PC-3 (cell line): ENCODE results near the gene FEZF1. TPM values are rescaled to one million over a fixed set of nuclear protein-coding genes. Genes with fewer than 3 reads are reported as not detected.

ENCODE experiments used
- ATAC-seq: fragments of 200-7000 bp; cut with Tn5 transposase; 2 replicates; pipeline ENCODE4 v1.9.1; 2020; ENCODE audit warnings: mild to moderate bottlenecking, moderate library complexity
- BruUV-seq: library from RNA; stranded (reverse); fragments of 400-500 nt; replicated peaks from 2 replicates; lab custom pipeline; 2021; lab: Mats Ljungman, UMichigan
- CTCF ChIA-PET: fragments of 300-600 bp; sonication (Branson Sonifier 250); formaldehyde crosslinking; loops from one replicate; lab custom pipeline; 2022; ENCODE audit warnings: antibody characterized with exemption; lab: Charles Lee
- POLR2A ChIA-PET: fragments of 300-600 bp; sonication (Branson Sonifier 250); formaldehyde crosslinking; loops from one replicate; lab custom pipeline; 2022; ENCODE audit warnings: antibody characterized with exemption; ENCODE audit not compliant: unreplicated experiment; lab: Charles Lee
- DNase-seq: peaks from one replicate; pipeline ENCODE4 v3.0.0-alpha.2; 2015
- H2AFZ ChIP-seq: fragments of 300-600 bp; sonication (generic); 2 replicates; pipeline ENCODE4 v1.6.0; 2016; ENCODE audit warnings: antibody characterized with exemption, low read length
- H3F3A ChIP-seq: fragments of 300-600 bp; sonication (generic); one replicate; pipeline ENCODE4 v1.6.0; 2017; ENCODE audit warnings: antibody characterized with exemption, low read length, control low read depth, mild to moderate bottlenecking; ENCODE audit not compliant: unreplicated experiment
- H3K27ac ChIP-seq: fragments of 300-600 bp; sonication (generic); 2 replicates; pipeline ENCODE4 v1.5.1; 2016; ENCODE audit warnings: mild to moderate bottlenecking, low read length
- H3K27me3 ChIP-seq: fragments of 300-600 bp; sonication (generic); 2 replicates; pipeline ENCODE4 v1.6.1; 2016; ENCODE audit warnings: low read length, mixed read lengths
- H3K36me3 ChIP-seq: fragments of 300-600 bp; sonication (generic); 2 replicates; pipeline ENCODE4 v1.6.1; 2016; ENCODE audit warnings: low read depth, mixed run types, low read length, mixed read lengths
- H3K4me1 ChIP-seq: fragments of 300-600 bp; sonication (generic); 2 replicates; pipeline ENCODE4 v1.5.1; 2016; ENCODE audit warnings: low read length; ENCODE audit not compliant: insufficient read depth
- H3K4me2 ChIP-seq: fragments of 300-600 bp; sonication (generic); 2 replicates; pipeline ENCODE4 v1.6.0; 2016; ENCODE audit warnings: low read length
- H3K4me3 ChIP-seq: fragments of 300-600 bp; sonication (generic); 2 replicates; pipeline ENCODE4 v1.5.1; 2016; ENCODE audit warnings: mild to moderate bottlenecking, low read length, mixed read lengths
- H3K79me2 ChIP-seq: fragments of 300-600 bp; sonication (generic); 2 replicates; pipeline ENCODE4 v1.6.1; 2017; ENCODE audit warnings: low read length, mixed read lengths
- H3K9ac ChIP-seq: fragments of 300-600 bp; sonication (generic); 2 replicates; pipeline ENCODE4 v1.6.0; 2016; ENCODE audit warnings: mild to moderate bottlenecking, low read length
- H3K9me2 ChIP-seq: fragments of 300-600 bp; sonication (generic); replicated peaks from 2 replicates; pipeline ENCODE4 v1.6.1; 2016; ENCODE audit warnings: mixed run types, low read length, mixed read lengths
- H3K9me3 ChIP-seq: fragments of 300-600 bp; sonication (generic); 2 replicates; pipeline ENCODE4 v1.6.1; 2016; ENCODE audit warnings: low read length, mixed read lengths
- H4K20me1 ChIP-seq: fragments of 300-600 bp; sonication (generic); 2 replicates; pipeline ENCODE4 v1.6.1; 2016; ENCODE audit warnings: low read length, mixed read lengths
- CTCF ChIP-seq: fragments of 300-600 bp; sonication (generic); conservative IDR thresholded peaks from 2 replicates; pipeline ENCODE4 v1.5.1; 2017; ENCODE audit warnings: antibody characterized with exemption, low read depth, mild to moderate bottlenecking, low read length
- EZH2 ChIP-seq: fragments of 300-600 bp; sonication (generic); IDR thresholded peaks from one replicate; pipeline ENCODE4 v1.6.1; 2017; ENCODE audit warnings: antibody characterized with exemption, mild to moderate bottlenecking, low read length; ENCODE audit not compliant: unreplicated experiment
- EZH2phosphoT487 ChIP-seq: fragments of 300-600 bp; sonication (generic); IDR thresholded peaks from 2 replicates; pipeline ENCODE4 v1.6.1; 2018; ENCODE audit warnings: mild to moderate bottlenecking, antibody characterized with exemption, low read length, borderline replicate concordance
- intact Hi-C: fragments of 100-400 bp; cut with micrococcal nuclease; formaldehyde crosslinking; loops from 2 replicates; pipeline ENCODE4 v1.9.0; 2023
- total RNA-seq: library from RNA; depleted of rRNA; stranded (reverse); fragments of >200 nt; gene quantifications from 2 replicates; pipeline ENCODE4 v1.2.3, GENCODE V29; 2014

Gene FEZF1
- total RNA-seq, 1 experiment from 2014 or later, result not detected

GRCh38 chr7:122300211-122300932 is 4.2 kb downstream of the FEZF1 start:
- H2AFZ ChIP-seq, result no peak overlapping the region
- no peaks in the 10 kb centered on the region for H3K9me2 ChIP-seq
- ChIA-PET CTCF (no interaction called here), POLR2A (no interaction called here)
- H3K9me3 ChIP-seq, result no peaks in the 10 kb centered on the region
- TF ChIP-seq EZH2 (no peak), CTCF (no peak), EZH2phosphoT487 (no peak)
- no peaks in the 10 kb centered on the region for H3K79me2 ChIP-seq
- no peaks in the 10 kb centered on the region for H3K4me1 ChIP-seq
- no peak overlapping the region for H3K4me2 ChIP-seq
- H3K4me3 ChIP-seq, result no peak overlapping the region
- ATAC-seq, result no peak
- BruUV-seq, result no TSS peak
- no peaks in the 10 kb centered on the region for H4K20me1 ChIP-seq
- H3K27ac ChIP-seq, result no peak overlapping the region
- no peak for DNase-seq
- no peaks in the 10 kb centered on the region for H3F3A ChIP-seq
- no peaks in the 10 kb centered on the region for H3K36me3 ChIP-seq
- H3K9ac ChIP-seq, result no peak overlapping the region
- intact Hi-C loops, result no loop called here
- H3K27me3 ChIP-seq, result no peaks in the 10 kb centered on the region

GRCh38 chr7:122299624-122300210 is 4.8 kb downstream of the FEZF1 start:
- H2AFZ ChIP-seq, result no peak overlapping the region
- H3K4me1 ChIP-seq, result no peaks in the 10 kb centered on the region
- H4K20me1 ChIP-seq, result no peaks in the 10 kb centered on the region
- no peak for ATAC-seq
- no peak for TF ChIP-seq CTCF
- TF ChIP-seq EZH2, result no peak
- no peak for TF ChIP-seq EZH2phosphoT487
- ChIA-PET CTCF (no interaction called here), POLR2A (no interaction called here)
- no peaks in the 10 kb centered on the region for H3K9me3 ChIP-seq
- H3K27ac ChIP-seq, result no peak overlapping the region
- H3K79me2 ChIP-seq, result no peaks in the 10 kb centered on the region
- no peak overlapping the region for H3K9ac ChIP-seq
- no peaks in the 10 kb centered on the region for H3K9me2 ChIP-seq
- no peak for DNase-seq
- no TSS peak for BruUV-seq
- intact Hi-C loops, result no loop called here
- no peaks in the 10 kb centered on the region for H3K36me3 ChIP-seq
- H3K4me2 ChIP-seq, result no peak overlapping the region
- H3K27me3 ChIP-seq, result no peaks in the 10 kb centered on the region
- H3F3A ChIP-seq, result no peaks in the 10 kb centered on the region
- H3K4me3 ChIP-seq, result no peak overlapping the region

- Histone ChIP-seq H3K27me3 (no peaks in the 10 kb centered on the region), H3K4me1 (no peaks in the 10 kb centered on the region), H3K36me3 (no peaks in the 10 kb centered on the region), H3F3A (no peaks in the 10 kb centered on the region), H4K20me1 (no peaks in the 10 kb centered on the region), H2AFZ (no peak overlapping the region), H3K79me2 (no peaks in the 10 kb centered on the region), H3K9me2 (no peaks in the 10 kb centered on the region), H3K27ac (no peak overlapping the region), H3K9me3 (no peaks in the 10 kb centered on the region), H3K4me2 (no peak overlapping the region), H3K4me3 (no peak overlapping the region), H3K9ac (no peak overlapping the region)
- POLR2A ChIA-PET, result no interaction called here
- intact Hi-C loops, result no loop called here
- TF ChIP-seq EZH2phosphoT487 (no peak), CTCF (no peak), EZH2 (no peak)
- CTCF ChIA-PET, result no interaction called here
- BruUV-seq, result no TSS peak
- DNase-seq (no peak), ATAC-seq (no peak)
These were observed 5.9 kb downstream of the FEZF1 start for GRCh38 chr7:122298618-122299017.
